ENCODE measurements around the gene RIPOR3.

RIPOR3 gene

GRCh38 chr20:50548396-50548795 lies 142.9 kb downstream of the RIPOR3 start:
- 0 out of 2 replicates have a peak, but pooled peaks cover 4% of the 10 kb centered on the region for H3K9me3 ChIP-seq (ENCODE audit: insufficient read depth, low read length)
- H3K36me3 ChIP-seq (replicated peaks; ENCODE audit: low read depth, low read length) = peaks cover 67% of the 10 kb centered on the region
- H3K4me3 ChIP-seq (ENCODE audit: low read length) = peak overlapping the region; percentile 59
- peaks cover 84% of the 10 kb centered on the region for H3K4me1 ChIP-seq (ENCODE audit: low read length)
- H2AFZ ChIP-seq (ENCODE audit: low read depth, low read length) = no peak overlapping the region
- peaks cover 57% of the 10 kb centered on the region for H4K20me1 ChIP-seq (ENCODE audit: insufficient read depth, low read length)
- peak overlapping the region; percentile 91 for H3K27ac ChIP-seq (ENCODE audit: low read length)
- TF ChIP-seq, protein P1, sequence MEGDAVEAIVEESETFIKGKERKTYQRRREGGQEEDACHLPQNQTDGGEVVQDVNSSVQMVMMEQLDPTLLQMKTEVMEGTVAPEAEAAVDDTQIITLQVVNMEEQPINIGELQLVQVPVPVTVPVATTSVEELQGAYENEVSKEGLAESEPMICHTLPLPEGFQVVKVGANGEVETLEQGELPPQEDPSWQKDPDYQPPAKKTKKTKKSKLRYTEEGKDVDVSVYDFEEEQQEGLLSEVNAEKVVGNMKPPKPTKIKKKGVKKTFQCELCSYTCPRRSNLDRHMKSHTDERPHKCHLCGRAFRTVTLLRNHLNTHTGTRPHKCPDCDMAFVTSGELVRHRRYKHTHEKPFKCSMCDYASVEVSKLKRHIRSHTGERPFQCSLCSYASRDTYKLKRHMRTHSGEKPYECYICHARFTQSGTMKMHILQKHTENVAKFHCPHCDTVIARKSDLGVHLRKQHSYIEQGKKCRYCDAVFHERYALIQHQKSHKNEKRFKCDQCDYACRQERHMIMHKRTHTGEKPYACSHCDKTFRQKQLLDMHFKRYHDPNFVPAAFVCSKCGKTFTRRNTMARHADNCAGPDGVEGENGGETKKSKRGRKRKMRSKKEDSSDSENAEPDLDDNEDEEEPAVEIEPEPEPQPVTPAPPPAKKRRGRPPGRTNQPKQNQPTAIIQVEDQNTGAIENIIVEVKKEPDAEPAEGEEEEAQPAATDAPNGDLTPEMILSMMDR (IDR thresholded peaks at IDR 0.05; ENCODE audit: low read depth, low read length) = no peak
- no peak for TF ChIP-seq EZH2phosphoT487 (IDR thresholded peaks at IDR 0.05; ENCODE audit: low read depth)
- peaks cover 99% of the 10 kb centered on the region for H3K79me2 ChIP-seq (ENCODE audit: low read length)
- peak overlapping the region; percentile 55 for H3K9ac ChIP-seq (ENCODE audit: low read length)
- peak overlapping the region; percentile 77 for H3K4me2 ChIP-seq (ENCODE audit: low read length)
- no peaks in the 10 kb centered on the region for H3K27me3 ChIP-seq (ENCODE audit: low read depth, low read length)

DNA sequence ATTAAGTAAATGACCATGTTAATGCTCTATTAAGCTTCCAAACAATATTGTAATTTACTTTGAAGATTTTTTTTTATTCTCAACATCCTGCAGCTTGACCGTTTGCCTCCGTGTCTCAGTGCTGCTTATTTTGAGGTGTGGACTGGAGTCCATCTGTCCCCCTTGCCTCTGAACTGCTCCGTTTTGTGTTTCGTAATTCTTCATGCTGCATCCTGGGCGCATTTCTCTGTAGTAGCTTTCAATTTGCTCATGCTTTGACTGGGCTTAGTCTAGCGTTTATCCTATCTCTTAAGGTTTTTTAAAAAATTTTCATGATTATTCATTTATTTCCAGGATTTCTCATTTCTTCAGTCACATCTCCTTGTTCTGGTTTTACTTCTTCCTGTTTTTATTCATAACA lies 143.4 kb downstream of the RIPOR3 start:
- H3K27ac ChIP-seq (ENCODE audit: low read length) = peak overlapping the region; percentile 91
- H3K4me1 ChIP-seq (ENCODE audit: low read length) = peaks cover 88% of the 10 kb centered on the region
- H3K4me2 ChIP-seq (ENCODE audit: low read length) = peak overlapping the region; percentile 77
- no peak for TF ChIP-seq EZH2phosphoT487 (IDR thresholded peaks at IDR 0.05; ENCODE audit: low read depth)
- TF ChIP-seq, protein P1 (IDR thresholded peaks at IDR 0.05; ENCODE audit: low read depth, low read length) = no peak
- H3K9ac ChIP-seq (ENCODE audit: low read length) = peak overlapping the region; percentile 55
- H4K20me1 ChIP-seq (ENCODE audit: insufficient read depth, low read length) = peaks cover 55% of the 10 kb centered on the region
- H3K4me3 ChIP-seq (ENCODE audit: low read length) = peak overlapping the region; percentile 59
- 0 out of 2 replicates have a peak, but pooled peaks cover 2% of the 10 kb centered on the region for H3K9me3 ChIP-seq (ENCODE audit: insufficient read depth, low read length)
- H2AFZ ChIP-seq (ENCODE audit: low read depth, low read length) = no peak overlapping the region
- H3K27me3 ChIP-seq (ENCODE audit: low read depth, low read length) = no peaks in the 10 kb centered on the region
- H3K79me2 ChIP-seq (ENCODE audit: low read length) = peaks cover 99% of the 10 kb centered on the region
- peaks cover 62% of the 10 kb centered on the region for H3K36me3 ChIP-seq (replicated peaks; ENCODE audit: low read depth, low read length)

DNA sequence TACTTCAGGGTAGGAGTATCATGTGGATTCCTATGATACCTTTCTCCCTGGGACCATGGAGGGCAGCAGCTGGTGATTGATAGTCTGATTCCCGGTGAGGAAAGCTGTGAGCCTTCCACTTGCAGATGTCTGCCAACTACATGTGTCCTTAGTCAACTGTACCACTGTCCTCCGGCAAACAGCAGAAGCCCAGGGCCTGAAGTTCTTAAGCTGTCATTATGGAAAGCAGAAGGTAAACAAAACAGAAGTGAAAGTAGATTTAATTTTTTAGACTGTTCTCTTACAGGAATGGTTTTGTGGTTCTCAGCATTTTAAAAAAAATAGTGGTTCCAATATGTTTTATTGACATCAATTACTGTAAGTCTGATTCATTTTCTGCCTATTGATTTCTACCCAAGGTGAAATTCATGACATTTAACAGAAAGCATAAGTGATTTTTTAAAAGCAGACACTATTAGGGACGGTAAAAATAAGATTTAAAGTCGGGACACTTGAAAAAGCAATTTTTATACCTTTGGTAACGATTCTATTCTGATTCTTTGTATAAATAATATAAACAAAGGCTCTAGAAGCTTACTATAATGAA lies 144.5 kb downstream of the RIPOR3 start:
- TF ChIP-seq, protein P1 (IDR thresholded peaks at IDR 0.05; ENCODE audit: low read depth, low read length) = no peak
- TF ChIP-seq EZH2phosphoT487 (IDR thresholded peaks at IDR 0.05; ENCODE audit: low read depth) = no peak
- peak overlapping the region; percentile 62 for H3K9ac ChIP-seq (ENCODE audit: low read length)
- no peaks in the 10 kb centered on the region for H3K27me3 ChIP-seq (ENCODE audit: low read depth, low read length)
- H3K9me3 ChIP-seq (ENCODE audit: insufficient read depth, low read length) = no peaks in the 10 kb centered on the region
- peak overlapping the region; percentile 77 for H3K4me2 ChIP-seq (ENCODE audit: low read length)
- peak overlapping the region; percentile 91 for H3K27ac ChIP-seq (ENCODE audit: low read length)
- peak overlapping the region; percentile 59 for H3K4me3 ChIP-seq (ENCODE audit: low read length)
- H3K79me2 ChIP-seq (ENCODE audit: low read length) = peaks cover 99% of the 10 kb centered on the region
- peaks cover 51% of the 10 kb centered on the region for H3K36me3 ChIP-seq (replicated peaks; ENCODE audit: low read depth, low read length)
- no peak overlapping the region for H2AFZ ChIP-seq (ENCODE audit: low read depth, low read length)
- peaks cover 98% of the 10 kb centered on the region for H3K4me1 ChIP-seq (ENCODE audit: low read length)
- H4K20me1 ChIP-seq (ENCODE audit: insufficient read depth, low read length) = peaks cover 52% of the 10 kb centered on the region

DNA sequence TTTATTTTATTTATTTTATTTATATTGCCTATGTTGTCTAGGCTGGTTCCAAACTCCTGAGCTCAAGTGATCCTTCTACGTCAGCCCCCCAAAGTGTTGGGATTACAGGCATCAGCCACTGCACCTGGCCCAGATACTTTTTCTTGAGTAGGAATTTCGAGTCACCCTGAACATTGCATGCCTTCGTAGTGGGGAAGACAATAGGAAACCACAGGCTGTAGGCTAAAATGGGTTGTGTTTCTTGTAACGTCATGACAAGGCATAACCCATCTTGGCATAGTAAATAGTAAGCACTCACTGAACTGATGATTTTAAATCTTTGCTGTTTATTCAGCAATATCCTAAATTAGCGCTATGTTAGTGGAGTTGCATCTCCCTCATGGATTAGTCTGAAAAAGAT lies 146.2 kb downstream of the RIPOR3 start:
- Histone ChIP-seq H3K36me3 (replicated peaks; ENCODE audit: low read depth, low read length) (peaks cover 48% of the 10 kb centered on the region), H3K9ac (ENCODE audit: low read length) (peak overlapping the region; percentile 62; the same call in 1 of the 2 replicates), H3K4me2 (ENCODE audit: low read length) (peak overlapping the region; percentile 77), H3K4me1 (ENCODE audit: low read length) (peaks cover 98% of the 10 kb centered on the region), H3K9me3 (ENCODE audit: insufficient read depth, low read length) (no peaks in the 10 kb centered on the region), H3K27ac (ENCODE audit: low read length) (peak overlapping the region; percentile 91), H3K27me3 (ENCODE audit: low read depth, low read length) (no peaks in the 10 kb centered on the region), H3K79me2 (ENCODE audit: low read length) (peaks cover 99% of the 10 kb centered on the region), H2AFZ (ENCODE audit: low read depth, low read length) (no peak overlapping the region), H3K4me3 (ENCODE audit: low read length) (peak overlapping the region; percentile 59), H4K20me1 (ENCODE audit: insufficient read depth, low read length) (peaks cover 42% of the 10 kb centered on the region)
- TF ChIP-seq, protein P1 (IDR thresholded peaks at IDR 0.05; ENCODE audit: low read depth, low read length) = no peak
- no peak for TF ChIP-seq EZH2phosphoT487 (IDR thresholded peaks at IDR 0.05; ENCODE audit: low read depth)

Data from OCI-LY3 (cell line).